Colonic mucosa (tissue), 4 donors: ENCODE measurements around the gene TLR3. TPM values are rescaled to one million over a fixed set of nuclear protein-coding genes. Genes with fewer than 3 reads are reported as not detected.
A peak's percentile ranks its signal among the peaks of the same experiment; 100 is the strongest.
"Not testable (repeated sequence)": the region's sequence is repeated elsewhere in the genome, so short reads cannot be mapped to it uniquely, and the experiment has no call there.

Source experiments
- DNase-seq: peaks from one replicate; pipeline ENCODE4 v3.0.0-alpha.2; 2020
- H3K27ac ChIP-seq: fragments of 200-600 bp; one replicate; pipeline ENCODE4 v1.8.0; 2021
- H3K27me3 ChIP-seq: fragments of 200-600 bp; one replicate; pipeline ENCODE4 v1.8.0; 2021
- H3K36me3 ChIP-seq: fragments of 200-600 bp; one replicate; pipeline ENCODE4 v1.8.0; 2021
- H3K4me1 ChIP-seq: fragments of 200-600 bp; one replicate; pipeline ENCODE4 v1.8.0; 2021; ENCODE audit warnings: mild to moderate bottlenecking
- H3K4me3 ChIP-seq: fragments of 200-600 bp; one replicate; pipeline ENCODE4 v1.8.0; 2021
- H3K9ac ChIP-seq, 2 donors: one replicate each; pipeline ENCODE4 v1.7.0; 2013; ENCODE audit warnings: control low read depth in 2 of 2, low read depth in 2 of 2, low read length in 2 of 2
- H3K9me3 ChIP-seq: fragments of 200-600 bp; one replicate; pipeline ENCODE4 v1.8.0; 2021
- intact Hi-C: fragments of 100-400 bp; cut with DNase I; formaldehyde crosslinking; loops from one replicate; pipeline ENCODE4 v1.14.1; 2022
- total RNA-seq, 2 donors: library from RNA; stranded (reverse); fragmentation: NEBNext Ultra II Directional in 1 of 2; extraction: Animal tissue kit (Norgen Biotek cat#: 25700) in 1 of 2; gene quantifications; one replicate each; pipeline ENCODE4 v1.2.1, GENCODE V29; 2021
- TF ChIP-seq, protein P1 (sequence below): fragments of 200-600 bp; IDR thresholded peaks from one replicate; pipeline ENCODE4 v1.8.0; 2022; ENCODE audit warnings: antibody characterized with exemption, mild to moderate bottlenecking
- donor health status: healthy.
- donor health status: DM: no; HTN: no; CAD: no.
- donor health status: DM: no; HTN: no; CAD: no.

TLR3 gene
- total RNA-seq, 2 donors from 2014 or later, result 13.6 to 48.6 TPM

DNA sequence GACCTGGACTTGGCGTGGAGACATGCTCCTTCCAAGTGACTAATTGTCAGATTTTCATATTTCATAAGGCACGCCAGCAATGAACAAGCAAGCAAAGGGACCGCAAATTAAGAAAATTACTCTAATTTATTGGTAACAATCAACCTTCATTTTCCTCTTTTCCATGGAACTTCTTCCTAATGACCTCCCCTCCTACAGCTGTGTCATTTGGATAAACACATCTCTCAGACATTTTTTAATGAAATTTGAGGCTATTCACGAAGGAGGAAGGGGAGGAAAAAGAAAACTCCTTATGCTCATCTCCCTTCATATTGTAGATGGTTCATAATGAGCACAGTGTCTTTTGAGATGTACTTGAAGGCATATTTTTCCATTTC is 38.6 kb upstream of the TLR3 start:
- Histone ChIP-seq H3K27ac (peak overlapping the region; percentile 40), H3K4me1 (no peaks in the 10 kb centered on the region), H3K36me3 (no peaks in the 10 kb centered on the region), H3K9ac (peak overlapping the region in 1 of 2 donors; percentile 46), H3K9me3 (no peaks in the 10 kb centered on the region), H3K27me3 (no peaks in the 10 kb centered on the region), H3K4me3 (no peak overlapping the region)
- no peak for DNase-seq
- TF ChIP-seq, protein P1, sequence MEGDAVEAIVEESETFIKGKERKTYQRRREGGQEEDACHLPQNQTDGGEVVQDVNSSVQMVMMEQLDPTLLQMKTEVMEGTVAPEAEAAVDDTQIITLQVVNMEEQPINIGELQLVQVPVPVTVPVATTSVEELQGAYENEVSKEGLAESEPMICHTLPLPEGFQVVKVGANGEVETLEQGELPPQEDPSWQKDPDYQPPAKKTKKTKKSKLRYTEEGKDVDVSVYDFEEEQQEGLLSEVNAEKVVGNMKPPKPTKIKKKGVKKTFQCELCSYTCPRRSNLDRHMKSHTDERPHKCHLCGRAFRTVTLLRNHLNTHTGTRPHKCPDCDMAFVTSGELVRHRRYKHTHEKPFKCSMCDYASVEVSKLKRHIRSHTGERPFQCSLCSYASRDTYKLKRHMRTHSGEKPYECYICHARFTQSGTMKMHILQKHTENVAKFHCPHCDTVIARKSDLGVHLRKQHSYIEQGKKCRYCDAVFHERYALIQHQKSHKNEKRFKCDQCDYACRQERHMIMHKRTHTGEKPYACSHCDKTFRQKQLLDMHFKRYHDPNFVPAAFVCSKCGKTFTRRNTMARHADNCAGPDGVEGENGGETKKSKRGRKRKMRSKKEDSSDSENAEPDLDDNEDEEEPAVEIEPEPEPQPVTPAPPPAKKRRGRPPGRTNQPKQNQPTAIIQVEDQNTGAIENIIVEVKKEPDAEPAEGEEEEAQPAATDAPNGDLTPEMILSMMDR, result no peak
- intact Hi-C loops, result no loop called here

DNA sequence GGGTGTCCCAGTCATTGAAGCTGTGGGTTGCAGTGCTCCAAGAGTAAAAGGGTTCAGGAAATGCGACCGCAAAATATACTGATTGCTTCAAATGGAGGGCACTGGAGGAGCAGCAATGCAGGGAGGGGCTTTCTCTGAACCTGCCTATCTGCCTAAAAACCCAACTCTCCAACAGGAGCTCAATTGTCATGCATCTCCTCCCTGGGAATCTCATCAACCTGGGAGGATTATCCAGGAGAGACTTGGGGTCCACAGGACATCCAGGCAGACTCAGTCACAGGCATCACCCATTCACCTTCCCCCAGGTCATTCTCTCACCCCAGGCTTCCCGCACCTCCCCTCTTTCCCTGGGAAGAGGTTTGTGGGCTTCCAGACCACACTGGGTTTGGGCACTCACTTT is 38.2 kb upstream of the TLR3 start:
- intact Hi-C loops, result no loop called here
- no peaks in the 10 kb centered on the region for H3K36me3 ChIP-seq
- no peak overlapping the region for H3K9ac ChIP-seq
- DNase-seq, result no peak
- H3K27ac ChIP-seq, result peak overlapping the region; percentile 40
- no peaks in the 10 kb centered on the region for H3K4me1 ChIP-seq
- no peaks in the 10 kb centered on the region for H3K9me3 ChIP-seq
- H3K27me3 ChIP-seq, result no peaks in the 10 kb centered on the region
- no peak overlapping the region for H3K4me3 ChIP-seq
- TF ChIP-seq, protein P1, result no peak

DNA sequence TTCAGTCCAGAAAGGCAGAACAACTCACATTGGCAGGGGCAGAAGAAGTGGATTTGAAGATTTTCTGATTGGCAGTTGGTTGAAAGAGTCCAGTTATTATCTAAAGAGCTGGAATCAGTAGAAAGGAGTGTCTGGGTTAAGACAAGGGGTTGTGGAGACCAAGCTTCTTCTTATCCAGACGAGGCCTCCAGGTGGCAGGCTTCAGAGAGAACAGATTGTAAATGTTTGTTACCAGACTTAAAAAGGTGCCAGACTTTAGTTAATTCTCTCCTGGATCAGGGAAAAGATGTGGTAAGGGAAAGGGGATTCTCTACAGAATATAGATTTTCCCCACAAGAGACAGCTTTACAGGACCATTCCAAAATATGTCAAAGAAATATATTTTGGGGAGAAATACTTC is 36.7 kb upstream of the TLR3 start:
- intact Hi-C loops, result no loop called here
- no peaks in the 10 kb centered on the region for H3K36me3 ChIP-seq

DNA sequence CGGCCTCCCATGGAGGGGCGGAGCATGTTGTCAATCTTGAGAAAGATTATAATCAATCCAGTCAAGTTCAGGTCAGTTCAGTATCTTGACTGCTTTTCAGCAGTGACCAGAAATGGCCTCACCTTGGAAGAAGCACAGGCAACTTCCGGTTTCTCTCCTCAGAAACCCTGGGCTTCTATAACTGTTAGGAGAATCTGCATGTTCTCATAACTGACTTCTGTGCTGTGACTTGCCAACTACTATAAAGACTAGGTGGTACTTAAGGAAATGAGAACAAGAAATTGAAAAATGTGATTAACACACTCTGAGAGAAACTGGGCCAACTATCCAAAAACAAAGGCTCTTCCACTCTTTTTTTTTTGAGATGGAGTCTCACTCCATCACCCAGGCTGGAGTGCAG is 35.9 kb upstream of the TLR3 start:
- TF ChIP-seq, protein P1, result no peak
- H3K4me3 ChIP-seq, result no peak overlapping the region
- no peaks in the 10 kb centered on the region for H3K9me3 ChIP-seq
- no peaks in the 10 kb centered on the region for H3K36me3 ChIP-seq
- no peaks in the 10 kb centered on the region for H3K4me1 ChIP-seq
- H3K9ac ChIP-seq, result no peak overlapping the region
- intact Hi-C loops, result no loop called here
- H3K27me3 ChIP-seq, result no peaks in the 10 kb centered on the region
- no peak for DNase-seq
- H3K27ac ChIP-seq, result no peak overlapping the region

More for the DNA sequence above, 36.7 kb upstream of the TLR3 start:
- no peak overlapping the region for H3K4me3 ChIP-seq
- no peaks in the 10 kb centered on the region for H3K4me1 ChIP-seq
- TF ChIP-seq, protein P1, result no peak
- H3K27me3 ChIP-seq, result no peaks in the 10 kb centered on the region
- no peak overlapping the region for H3K27ac ChIP-seq
- no peaks in the 10 kb centered on the region for H3K9me3 ChIP-seq
- no peak overlapping the region for H3K9ac ChIP-seq
- DNase-seq, result no peak

DNA sequence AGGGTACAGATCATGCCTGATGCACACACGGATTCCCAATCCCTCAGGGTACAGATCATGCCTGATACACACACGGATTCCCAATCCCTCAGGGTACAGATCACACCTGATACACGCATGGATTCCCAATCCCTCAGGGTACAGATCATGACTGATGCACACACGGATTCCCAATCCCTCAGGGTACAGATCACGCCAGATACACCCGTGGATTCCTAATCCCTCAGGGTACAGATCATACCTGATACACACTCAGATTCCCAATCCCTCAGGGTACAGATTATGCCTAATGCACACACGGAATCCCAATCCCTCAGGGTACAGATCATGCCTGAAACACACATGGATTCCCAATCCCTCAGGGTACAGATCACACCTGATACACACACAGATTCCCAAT is 34.3 kb upstream of the TLR3 start:
- H3K27ac ChIP-seq, DNase-seq, H3K4me3 ChIP-seq, H3K4me1 ChIP-seq, H3K27me3 ChIP-seq, H3K9me3 ChIP-seq, H3K9ac ChIP-seq, H3K36me3 ChIP-seq: not testable (repeated sequence)
- intact Hi-C loops, result loop anchor here (5.0 kb wide), 1 partner anchor 397 kb away; no protein-coding TSS in a partner anchor

DNA sequence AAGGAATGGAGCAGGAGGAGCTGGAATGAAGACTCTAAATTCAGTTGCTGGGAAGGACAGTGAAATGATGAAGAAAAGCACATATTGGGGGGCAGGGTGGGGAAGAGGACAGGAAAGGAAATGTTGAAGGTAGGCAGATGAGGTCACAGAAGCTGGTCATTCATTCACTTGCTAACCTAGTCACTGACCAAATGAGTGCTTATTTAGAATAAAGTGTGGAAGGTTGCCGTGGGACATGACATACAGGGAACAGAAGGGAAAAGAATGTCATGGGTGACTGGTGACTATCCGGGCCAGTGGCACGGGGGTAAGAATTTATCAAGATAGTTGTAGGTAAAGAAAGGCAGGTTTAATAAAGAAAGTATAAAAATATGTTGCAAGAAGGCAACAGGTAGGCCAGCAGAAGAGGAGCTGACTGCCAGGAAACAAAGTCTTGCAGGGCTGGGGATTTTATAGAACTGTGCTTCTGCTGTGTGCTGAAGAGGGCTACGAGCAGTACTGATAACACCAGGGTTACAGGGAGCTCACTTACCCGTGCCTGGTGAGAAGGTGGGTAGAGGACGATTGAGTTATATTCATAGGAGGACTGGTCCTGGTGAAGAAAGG is 31.9 kb upstream of the TLR3 start:
- Histone ChIP-seq H3K27me3 (no peaks in the 10 kb centered on the region), H3K4me1 (no peaks in the 10 kb centered on the region), H3K36me3 (no peaks in the 10 kb centered on the region), H3K4me3 (no peak overlapping the region), H3K9ac (no peak overlapping the region), H3K9me3 (no peaks in the 10 kb centered on the region), H3K27ac (no peak overlapping the region)
- no peak for DNase-seq
- TF ChIP-seq, protein P1, result no peak
- intact Hi-C loops, result loop anchor here (5.0 kb wide), 1 partner anchor 400 kb away; no protein-coding TSS in a partner anchor
